ENCODE data around the gene NLRC5.
"Not testable (repeated sequence)": the region's sequence is repeated elsewhere in the genome, so short reads cannot be mapped to it uniquely, and the experiment has no call there.

NLRC5 gene

DNA sequence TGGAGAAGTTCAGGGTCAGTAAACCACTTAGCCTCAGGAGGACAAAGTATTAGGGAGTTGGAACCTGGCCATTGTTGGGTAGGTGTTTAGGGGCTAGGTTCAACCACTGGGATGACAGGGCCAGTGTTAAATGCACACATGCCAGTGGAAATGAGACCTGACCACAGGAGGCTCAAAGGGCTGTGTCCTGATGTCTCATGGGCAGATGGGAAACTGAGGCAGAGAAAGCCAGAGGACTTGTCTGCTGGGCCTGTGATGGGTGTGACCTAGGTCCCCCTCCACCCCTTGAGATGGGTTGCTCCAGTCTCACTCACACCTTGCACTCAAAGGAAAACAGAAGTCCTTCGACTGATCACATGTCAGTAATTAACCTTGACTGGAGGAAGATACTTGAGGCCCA, 119.1 kb downstream of the NLRC5 start:
- Histone ChIP-seq H3K36me3 (ENCODE audit: control insufficient read depth in 2 of 2, insufficient read depth in 1 of 2, low read length in 2 of 2) (no peaks in the 10 kb centered on the region), H3K9me3 (ENCODE audit: control insufficient read depth, insufficient read depth, low read depth, low read length) (no peaks in the 10 kb centered on the region), H3K27ac (ENCODE audit: extremely low read depth, low read depth, low read length) (no peak overlapping the region), H3K4me3 (ENCODE audit: low read depth, low read length) (no peak overlapping the region), H3K4me1 (ENCODE audit: control insufficient read depth, insufficient read depth, low read length) (peaks cover 3% of the 10 kb centered on the region; the same call in 1 of the 2 replicates)
- ChIA-PET CTCF (no interaction called here), POLR2A (no interaction called here)
- TF ChIP-seq, protein P1, sequence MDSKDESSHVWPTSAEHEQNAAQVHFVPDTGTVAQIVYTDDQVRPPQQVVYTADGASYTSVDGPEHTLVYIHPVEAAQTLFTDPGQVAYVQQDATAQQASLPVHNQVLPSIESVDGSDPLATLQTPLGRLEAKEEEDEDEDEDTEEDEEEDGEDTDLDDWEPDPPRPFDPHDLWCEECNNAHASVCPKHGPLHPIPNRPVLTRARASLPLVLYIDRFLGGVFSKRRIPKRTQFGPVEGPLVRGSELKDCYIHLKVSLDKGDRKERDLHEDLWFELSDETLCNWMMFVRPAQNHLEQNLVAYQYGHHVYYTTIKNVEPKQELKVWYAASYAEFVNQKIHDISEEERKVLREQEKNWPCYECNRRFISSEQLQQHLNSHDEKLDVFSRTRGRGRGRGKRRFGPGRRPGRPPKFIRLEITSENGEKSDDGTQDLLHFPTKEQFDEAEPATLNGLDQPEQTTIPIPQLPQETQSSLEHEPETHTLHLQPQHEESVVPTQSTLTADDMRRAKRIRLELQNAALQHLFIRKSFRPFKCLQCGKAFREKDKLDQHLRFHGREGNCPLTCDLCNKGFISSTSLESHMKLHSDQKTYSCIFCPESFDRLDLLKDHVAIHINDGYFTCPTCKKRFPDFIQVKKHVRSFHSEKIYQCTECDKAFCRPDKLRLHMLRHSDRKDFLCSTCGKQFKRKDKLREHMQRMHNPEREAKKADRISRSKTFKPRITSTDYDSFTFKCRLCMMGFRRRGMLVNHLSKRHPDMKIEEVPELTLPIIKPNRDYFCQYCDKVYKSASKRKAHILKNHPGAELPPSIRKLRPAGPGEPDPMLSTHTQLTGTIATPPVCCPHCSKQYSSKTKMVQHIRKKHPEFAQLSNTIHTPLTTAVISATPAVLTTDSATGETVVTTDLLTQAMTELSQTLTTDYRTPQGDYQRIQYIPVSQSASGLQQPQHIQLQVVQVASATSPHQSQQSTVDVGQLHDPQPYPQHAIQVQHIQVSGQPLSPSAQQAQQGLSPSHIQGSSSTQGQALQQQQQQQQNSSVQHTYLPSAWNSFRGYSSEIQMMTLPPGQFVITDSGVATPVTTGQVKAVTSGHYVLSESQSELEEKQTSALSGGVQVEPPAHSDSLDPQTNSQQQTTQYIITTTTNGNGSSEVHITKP (tag by site-specific recombination; IDR thresholded peaks at IDR 0.05): peak; percentile 99
- TF ChIP-seq ZNF830 (tag by site-specific recombination; IDR thresholded peaks at IDR 0.05; ENCODE audit: low read depth) (no peak), ZNF555 (tag by site-specific recombination; conservative IDR thresholded peaks at IDR 0.05) (no peak), ZNF10 (tag by site-specific recombination; IDR thresholded peaks at IDR 0.05) (peak; percentile 59; the same call in 1 of the 2 replicates)

DNA sequence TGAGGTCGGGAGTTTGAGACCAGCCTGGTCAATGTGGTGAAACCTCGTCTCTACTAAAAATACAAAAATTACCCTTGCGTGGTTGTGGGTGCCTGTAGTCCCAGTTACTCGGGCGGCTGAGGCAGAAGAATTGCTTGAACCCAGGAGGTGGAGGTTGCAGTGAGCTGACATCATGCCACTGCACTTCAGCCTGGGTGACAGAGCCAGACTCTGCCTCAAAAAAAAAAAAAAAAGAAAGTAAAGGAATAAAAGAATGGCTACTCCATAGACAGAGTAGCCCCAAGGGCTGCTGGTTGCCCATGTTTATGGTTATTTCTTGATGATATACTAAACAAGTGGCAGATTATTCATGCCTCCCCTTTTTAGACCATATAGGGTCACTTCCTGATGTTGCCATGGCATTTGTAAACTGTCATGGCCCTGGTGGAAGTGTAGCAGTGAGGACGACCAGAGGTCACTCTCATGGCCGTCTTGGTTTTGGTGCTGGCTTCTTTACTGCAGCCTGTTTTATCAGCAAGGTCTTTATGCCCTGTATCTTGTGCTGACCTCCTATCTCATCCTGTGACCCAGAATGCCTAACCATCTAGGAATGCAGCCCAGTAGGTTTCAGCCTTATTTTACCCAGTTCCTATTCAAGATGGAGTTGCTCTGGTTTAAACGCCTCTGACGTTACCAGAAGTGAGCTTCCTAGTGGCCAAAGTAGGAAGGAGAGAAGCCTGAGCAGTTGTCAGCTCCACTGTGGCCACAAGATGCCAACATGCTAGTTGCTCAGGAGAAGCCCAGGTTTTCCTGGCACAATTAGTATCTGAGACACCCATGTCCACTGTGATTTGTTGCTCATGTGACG, 120.1 kb downstream of the NLRC5 start:
- CTCF ChIA-PET: interaction anchor here (0.5 to 0.9 kb wide), 2 partner anchors 11 to 17 kb away, joined by 3 read pairs; partner anchors contain the start of gene CPNE2
- H3K4me1 ChIP-seq (ENCODE audit: control insufficient read depth, insufficient read depth, low read length); H3K36me3 ChIP-seq (ENCODE audit: control insufficient read depth in 2 of 2, insufficient read depth in 1 of 2, low read length in 2 of 2); H3K27ac ChIP-seq (ENCODE audit: extremely low read depth, low read depth, low read length); H3K4me3 ChIP-seq (ENCODE audit: low read depth, low read length); H3K9me3 ChIP-seq (ENCODE audit: control insufficient read depth, insufficient read depth, low read depth, low read length); POLR2A ChIA-PET: not testable (repeated sequence)

DNA sequence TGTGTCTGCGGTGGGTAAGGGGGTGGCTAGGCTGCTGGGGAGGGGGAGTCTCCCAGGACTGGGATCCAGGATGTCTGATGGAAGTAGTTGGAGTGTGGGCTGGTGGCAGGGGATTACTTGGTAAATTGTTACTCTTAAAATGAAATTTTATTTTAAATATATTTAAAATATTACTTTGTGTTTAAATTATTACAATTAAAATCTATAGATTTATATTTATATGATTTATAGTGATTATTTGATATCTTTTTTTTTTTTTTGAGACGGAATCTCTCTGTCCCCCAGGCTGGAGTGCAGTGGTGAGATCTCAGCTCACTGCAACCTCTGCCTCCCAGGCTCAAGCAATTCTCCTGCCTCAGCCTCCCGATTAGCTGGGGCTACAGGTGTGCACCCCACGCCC, 121.6 kb downstream of the NLRC5 start:
- Histone ChIP-seq H3K9me3 (ENCODE audit: control insufficient read depth, insufficient read depth, low read depth, low read length) (no peaks in the 10 kb centered on the region), H3K27ac (ENCODE audit: extremely low read depth, low read depth, low read length) (no peak overlapping the region), H3K4me3 (ENCODE audit: low read depth, low read length) (no peak overlapping the region), H3K36me3 (ENCODE audit: control insufficient read depth in 2 of 2, insufficient read depth in 1 of 2, low read length in 2 of 2) (peaks cover 0 to 3% of the 10 kb centered on the region in 2 experiments; a peak in 1 of 3 replicates), H3K4me1 (ENCODE audit: control insufficient read depth, insufficient read depth, low read length) (peaks cover 3% of the 10 kb centered on the region; the same call in 1 of the 2 replicates)
- TF ChIP-seq ZNF785 (tag by site-specific recombination; IDR thresholded peaks at IDR 0.05) (no peak), GLIS2 (tag by site-specific recombination; IDR thresholded peaks at IDR 0.05) (no peak), ZNF560 (tag by site-specific recombination; IDR thresholded peaks at IDR 0.05; ENCODE audit: borderline replicate concordance) (no peak), ZNF155 (tag by site-specific recombination; IDR thresholded peaks at IDR 0.05) (no peak)
- TF ChIP-seq, protein P2, sequence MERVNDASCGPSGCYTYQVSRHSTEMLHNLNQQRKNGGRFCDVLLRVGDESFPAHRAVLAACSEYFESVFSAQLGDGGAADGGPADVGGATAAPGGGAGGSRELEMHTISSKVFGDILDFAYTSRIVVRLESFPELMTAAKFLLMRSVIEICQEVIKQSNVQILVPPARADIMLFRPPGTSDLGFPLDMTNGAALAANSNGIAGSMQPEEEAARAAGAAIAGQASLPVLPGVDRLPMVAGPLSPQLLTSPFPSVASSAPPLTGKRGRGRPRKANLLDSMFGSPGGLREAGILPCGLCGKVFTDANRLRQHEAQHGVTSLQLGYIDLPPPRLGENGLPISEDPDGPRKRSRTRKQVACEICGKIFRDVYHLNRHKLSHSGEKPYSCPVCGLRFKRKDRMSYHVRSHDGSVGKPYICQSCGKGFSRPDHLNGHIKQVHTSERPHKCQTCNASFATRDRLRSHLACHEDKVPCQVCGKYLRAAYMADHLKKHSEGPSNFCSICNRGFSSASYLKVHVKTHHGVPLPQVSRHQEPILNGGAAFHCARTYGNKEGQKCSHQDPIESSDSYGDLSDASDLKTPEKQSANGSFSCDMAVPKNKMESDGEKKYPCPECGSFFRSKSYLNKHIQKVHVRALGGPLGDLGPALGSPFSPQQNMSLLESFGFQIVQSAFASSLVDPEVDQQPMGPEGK (tag by site-specific recombination; IDR thresholded peaks at IDR 0.05): no peak
- POLR2A ChIA-PET: no interaction called here
- CTCF ChIA-PET: no interaction called here

DNA sequence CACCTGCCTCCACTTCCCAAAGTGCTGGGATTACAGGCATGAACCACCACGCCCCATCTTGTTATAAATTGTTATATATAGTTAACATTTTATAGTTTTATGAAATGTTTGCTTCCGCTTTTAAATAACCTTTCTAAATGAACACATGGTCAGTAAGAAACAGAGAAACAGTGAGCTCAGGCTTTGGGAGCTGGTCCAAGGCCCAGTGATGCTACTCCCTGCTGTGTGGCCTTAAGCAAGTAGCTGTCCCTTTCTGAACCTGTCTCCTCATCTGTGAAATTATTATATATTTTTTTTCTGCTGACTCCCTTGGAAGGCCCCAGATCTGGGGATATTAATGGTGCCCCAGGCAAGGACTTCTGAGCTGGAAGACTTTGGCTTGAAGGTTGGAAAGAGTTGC, 122.1 kb downstream of the NLRC5 start:
- Histone ChIP-seq H3K36me3 (ENCODE audit: control insufficient read depth in 2 of 2, insufficient read depth in 1 of 2, low read length in 2 of 2) (peaks cover 0 to 3% of the 10 kb centered on the region in 2 experiments; a peak in 1 of 3 replicates), H3K4me3 (ENCODE audit: low read depth, low read length) (no peak overlapping the region), H3K4me1 (ENCODE audit: control insufficient read depth, insufficient read depth, low read length) (peaks cover 3% of the 10 kb centered on the region; the same call in 1 of the 2 replicates), H3K9me3 (ENCODE audit: control insufficient read depth, insufficient read depth, low read depth, low read length) (no peaks in the 10 kb centered on the region), H3K27ac (ENCODE audit: extremely low read depth, low read depth, low read length) (no peak overlapping the region)
- ChIA-PET POLR2A (no interaction called here), CTCF (no interaction called here)
- TF ChIP-seq ZNF23 (tag by site-specific recombination; IDR thresholded peaks at IDR 0.05; ENCODE audit: borderline replicate concordance) (no peak), ZNF768 (tag by site-specific recombination; IDR thresholded peaks at IDR 0.05) (peak; percentile 56; the same call in 1 of the 2 replicates)
- TF ChIP-seq, protein P3, sequence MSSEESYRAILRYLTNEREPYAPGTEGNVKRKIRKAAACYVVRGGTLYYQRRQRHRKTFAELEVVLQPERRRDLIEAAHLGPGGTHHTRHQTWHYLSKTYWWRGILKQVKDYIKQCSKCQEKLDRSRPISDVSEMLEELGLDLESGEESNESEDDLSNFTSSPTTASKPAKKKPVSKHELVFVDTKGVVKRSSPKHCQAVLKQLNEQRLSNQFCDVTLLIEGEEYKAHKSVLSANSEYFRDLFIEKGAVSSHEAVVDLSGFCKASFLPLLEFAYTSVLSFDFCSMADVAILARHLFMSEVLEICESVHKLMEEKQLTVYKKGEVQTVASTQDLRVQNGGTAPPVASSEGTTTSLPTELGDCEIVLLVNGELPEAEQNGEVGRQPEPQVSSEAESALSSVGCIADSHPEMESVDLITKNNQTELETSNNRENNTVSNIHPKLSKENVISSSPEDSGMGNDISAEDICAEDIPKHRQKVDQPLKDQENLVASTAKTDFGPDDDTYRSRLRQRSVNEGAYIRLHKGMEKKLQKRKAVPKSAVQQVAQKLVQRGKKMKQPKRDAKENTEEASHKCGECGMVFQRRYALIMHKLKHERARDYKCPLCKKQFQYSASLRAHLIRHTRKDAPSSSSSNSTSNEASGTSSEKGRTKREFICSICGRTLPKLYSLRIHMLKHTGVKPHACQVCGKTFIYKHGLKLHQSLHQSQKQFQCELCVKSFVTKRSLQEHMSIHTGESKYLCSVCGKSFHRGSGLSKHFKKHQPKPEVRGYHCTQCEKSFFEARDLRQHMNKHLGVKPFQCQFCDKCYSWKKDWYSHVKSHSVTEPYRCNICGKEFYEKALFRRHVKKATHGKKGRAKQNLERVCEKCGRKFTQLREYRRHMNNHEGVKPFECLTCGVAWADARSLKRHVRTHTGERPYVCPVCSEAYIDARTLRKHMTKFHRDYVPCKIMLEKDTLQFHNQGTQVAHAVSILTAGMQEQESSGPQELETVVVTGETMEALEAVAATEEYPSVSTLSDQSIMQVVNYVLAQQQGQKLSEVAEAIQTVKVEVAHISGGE (tag by site-specific recombination; conservative IDR thresholded peaks at IDR 0.05; ENCODE audit: low read depth): no peak
